Endothelial cell of hepatic sinusoid (primary cell): ENCODE results near the gene WIPF3.

ENCODE experiments used
- in situ Hi-C: cut with HindIII; loops from 2 replicates; pipeline ENCODE4 v1.10.0; 2017; ENCODE audit warnings: low sequenced_read_pairs

Gene WIPF3

DNA sequence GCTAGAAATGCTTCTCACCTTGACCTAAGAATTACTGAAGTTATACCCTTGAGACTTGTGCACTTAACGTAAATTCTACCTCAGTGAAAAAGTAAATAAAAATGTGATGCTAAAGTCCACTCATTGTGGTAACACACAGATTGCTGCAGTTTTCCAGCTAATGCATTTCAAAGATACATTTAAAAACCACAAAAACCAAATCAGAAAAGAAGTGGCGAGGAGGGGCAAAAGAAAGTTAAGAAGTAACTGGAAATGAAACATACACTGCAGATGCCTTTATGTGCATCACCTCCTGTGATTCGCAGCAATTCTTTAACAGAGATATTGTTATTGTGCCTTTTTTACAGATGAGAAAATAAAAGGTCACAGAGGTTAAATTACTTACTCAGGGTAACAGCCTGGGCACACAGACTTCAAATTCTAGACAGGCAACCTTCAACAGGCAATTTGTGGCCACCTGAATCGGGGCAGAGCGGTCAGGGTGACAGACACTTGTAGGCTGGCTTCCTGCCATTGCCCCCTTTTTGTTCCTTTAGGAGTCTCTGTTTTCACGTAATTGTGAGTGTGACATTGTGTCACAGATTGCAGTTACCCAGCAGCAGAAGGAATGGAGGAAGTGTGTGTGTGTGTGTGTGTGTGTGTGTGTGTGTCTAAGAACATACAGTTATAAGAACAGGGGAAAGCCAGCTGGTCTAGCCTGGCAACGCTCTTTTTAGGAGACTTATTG is 1.9 kb downstream of the WIPF3 start:
- in situ Hi-C loops = no loop called here

DNA sequence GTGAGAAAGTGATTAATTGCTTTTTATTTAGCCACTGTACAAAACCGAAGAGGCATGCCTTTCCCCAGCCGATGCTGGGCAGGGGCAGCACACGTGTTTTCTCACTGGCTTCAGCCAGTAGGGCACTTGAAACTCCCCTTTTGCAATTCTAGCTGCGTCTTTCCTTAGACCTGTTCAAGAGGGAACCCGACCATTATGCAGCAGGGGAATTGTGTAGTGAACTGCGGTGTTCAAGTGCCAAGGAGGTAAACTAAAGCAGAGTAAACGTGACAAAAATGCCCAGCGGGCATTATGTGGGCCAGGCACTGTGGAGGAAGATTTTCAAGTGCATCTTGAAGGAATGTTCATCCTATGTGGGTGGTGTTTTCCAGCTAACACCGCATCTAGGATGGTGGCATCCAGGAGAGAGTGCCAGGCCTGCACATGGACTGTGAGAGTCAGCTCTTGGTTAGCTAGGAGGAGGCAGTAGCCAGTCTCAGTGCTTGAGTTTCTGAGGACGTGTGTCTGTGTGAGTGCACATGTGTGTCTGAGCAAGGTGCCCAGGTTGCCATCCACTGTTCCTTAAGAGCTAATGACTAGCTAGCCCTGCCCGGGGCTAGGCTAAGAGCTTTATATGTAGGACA is 3.3 kb downstream of the WIPF3 start:
- in situ Hi-C loops = no loop called here

DNA sequence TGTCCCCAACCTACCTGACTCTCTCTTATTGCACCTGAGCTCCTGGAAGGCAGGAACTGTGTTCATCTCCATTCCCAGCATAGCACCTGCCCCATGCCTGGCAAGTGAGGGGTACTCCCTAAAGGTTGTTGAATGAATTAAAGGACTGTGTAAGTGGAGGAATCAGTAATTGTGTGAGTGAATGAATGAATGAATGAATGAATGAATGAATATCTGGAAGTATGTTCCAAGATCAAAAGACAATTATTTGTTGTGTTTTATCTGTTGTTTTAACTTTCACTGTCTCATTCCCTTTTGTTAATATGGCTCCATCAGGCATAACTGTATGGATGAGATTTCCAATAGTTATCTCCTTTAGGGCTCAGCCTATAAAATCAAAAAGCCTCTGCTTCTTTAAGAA is 4.0 kb downstream of the WIPF3 start:
- in situ Hi-C loops = no loop called here

DNA sequence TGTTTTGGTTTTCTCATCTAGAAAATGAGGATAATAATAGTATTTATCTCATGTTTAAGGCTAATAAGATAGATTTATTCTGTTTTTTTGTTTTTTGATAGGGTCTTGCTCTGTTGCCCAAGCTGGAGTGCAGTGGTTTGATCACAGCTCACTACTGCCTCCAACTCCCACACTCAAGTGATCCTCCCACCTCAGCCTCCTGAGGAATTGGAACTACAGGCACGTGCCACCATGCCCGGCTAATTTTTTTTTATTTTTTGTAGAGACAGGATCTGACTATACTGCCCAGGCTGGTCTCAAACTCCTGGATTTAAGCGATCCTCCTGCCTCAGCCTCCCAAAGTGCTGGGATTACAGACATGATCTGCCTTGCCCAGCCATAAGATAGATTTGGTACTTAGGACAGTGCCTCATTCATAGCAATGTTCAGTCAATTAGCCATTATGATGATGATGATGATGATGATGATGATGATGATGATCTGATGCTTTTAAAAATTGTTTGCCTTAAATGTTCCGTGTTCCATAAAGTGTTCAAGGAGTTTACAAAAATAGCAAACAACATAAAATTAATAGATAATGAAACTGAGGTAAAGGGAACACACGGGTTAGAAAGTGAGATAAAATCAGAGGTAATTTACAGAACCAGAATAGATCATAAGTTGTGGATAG is 4.6 kb downstream of the WIPF3 start:
- in situ Hi-C loops = no loop called here

DNA sequence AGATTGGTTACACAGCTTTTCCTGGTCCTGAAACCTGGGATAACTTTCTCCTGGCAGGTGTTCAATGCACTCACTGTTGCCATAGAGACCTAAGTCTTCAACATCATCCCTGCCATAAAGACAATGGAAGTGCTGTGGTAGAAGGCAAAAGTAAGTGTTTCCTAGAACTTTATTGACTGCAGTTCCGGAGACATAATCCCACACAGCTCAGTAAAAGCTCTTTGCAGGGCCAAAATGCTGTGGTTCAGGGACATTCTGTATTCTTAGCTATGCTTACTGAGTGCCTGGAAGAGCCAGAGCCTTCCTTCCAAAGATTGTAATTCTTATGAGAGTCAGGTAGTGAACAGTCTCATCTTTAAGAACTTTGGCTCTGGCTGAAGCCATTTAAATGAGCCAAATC is 5.3 kb downstream of the WIPF3 start:
- in situ Hi-C loops = no loop called here

GRCh38 chr7:29812185-29812876 is 6.0 kb downstream of the WIPF3 start:
- in situ Hi-C loops = no loop called here

DNA sequence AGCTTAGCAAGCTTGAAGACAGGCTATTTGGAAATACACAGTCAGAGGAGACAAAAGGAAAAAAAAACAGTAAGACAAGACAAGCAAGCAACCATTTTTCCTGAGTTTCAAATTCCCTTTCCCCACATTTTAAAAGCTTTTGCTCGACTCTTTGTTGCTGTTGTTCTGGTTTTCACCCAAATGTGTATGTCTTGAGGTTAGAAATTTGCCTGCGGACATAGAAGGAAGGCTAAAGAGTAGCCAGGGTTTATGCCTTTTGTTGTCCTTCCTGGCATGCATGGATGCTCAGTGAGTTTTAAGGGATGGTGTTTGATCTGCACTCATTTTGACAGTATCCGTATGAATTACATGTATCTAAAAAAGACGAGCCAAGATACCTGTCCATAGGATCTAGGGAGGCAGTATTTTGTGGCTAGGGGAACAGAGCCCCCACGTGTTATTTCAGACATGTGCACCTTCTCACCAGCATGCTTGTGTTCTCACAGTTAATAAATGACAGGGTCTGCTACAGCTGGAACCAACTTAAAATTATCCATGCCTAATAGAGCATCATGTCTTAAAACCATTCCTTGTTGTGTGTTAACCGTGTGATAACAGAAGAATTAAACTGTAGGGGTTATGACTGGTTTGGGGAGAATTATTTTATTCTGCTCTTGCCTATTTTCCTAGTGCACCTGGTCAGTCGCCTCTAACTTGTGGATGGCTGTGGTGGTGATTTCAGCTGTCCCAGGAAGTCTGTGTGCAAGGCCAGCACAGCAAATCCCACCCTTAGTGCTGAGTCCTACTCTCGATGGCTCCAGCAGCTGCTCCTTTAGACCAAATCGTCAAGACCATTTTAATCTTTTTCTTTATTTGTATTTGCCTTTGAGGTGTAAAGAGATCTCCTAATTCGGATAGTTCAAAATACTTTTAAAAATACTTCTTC is 9.1 kb downstream of the WIPF3 start:
- in situ Hi-C loops = no loop called here

DNA sequence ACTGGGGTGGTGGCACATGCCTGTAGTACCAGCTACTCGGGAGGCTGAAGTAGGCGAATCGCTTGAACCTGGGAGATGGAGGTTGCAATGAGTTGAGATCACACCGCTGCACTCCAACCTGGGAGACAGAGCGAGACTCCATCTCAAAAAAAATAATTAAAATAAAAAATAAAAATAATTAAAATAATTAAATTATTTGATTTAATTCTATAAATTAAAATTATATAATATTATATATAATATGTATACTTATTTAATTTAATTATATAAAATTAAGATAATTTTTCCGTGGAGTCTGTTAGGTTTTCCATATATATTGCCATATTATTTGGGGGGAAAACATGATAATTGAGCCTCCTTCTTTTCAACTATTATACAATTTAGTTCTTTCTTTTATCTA is 12.0 kb downstream of the WIPF3 start:
- in situ Hi-C loops = no loop called here

DNA sequence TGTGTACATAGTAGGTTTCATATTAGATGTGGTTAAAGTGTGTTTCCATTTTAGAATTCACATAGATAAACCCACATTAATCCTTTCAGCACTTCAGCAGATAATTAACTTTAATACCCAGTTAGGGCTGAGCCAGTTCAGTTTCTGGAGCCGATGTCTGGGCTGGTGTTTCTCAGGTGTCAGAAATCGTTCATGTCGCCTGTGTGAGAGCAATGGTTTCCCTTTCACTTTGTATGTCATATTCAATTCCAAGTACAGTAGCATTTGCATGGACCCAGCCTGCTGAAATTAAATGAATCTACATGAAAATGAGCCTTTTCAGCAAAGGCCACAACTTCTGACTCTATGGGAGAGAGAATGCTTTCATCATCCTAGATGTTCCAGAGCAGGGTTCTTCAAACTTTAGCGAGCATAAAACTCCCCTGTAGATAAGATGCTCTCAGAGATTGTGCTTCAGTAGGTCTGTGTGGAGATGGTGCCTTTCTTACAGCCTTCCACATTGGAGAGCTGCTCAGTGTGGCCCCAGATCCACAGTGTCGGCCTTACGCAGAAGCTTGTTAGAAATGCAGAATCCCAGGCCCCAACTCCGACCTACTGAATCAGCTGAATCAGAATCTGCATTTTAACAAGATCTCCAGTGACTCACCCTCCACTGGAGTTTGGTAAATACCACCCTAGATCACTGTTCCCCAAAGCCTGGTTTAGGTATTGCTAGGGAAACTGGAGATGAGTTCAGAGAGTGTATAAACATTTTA is 19.6 kb downstream of the WIPF3 start:
- in situ Hi-C loops = no loop called here

GRCh38 chr7:29826530-29826822 is 20.2 kb downstream of the WIPF3 start:
- in situ Hi-C loops = no loop called here

GRCh38 chr7:29826904-29827303 is 20.6 kb downstream of the WIPF3 start:
- in situ Hi-C loops = no loop called here

GRCh38 chr7:29831705-29832104 is 25.4 kb downstream of the WIPF3 start:
- in situ Hi-C loops = no loop called here

GRCh38 chr7:29833929-29834328 is 27.6 kb downstream of the WIPF3 start:
- in situ Hi-C loops = no loop called here

- in situ Hi-C loops = no loop called here
Observed at GRCh38 chr7:29835718-29836117, 29.4 kb downstream of the WIPF3 start.

GRCh38 chr7:29839302-29839701 is 33.0 kb downstream of the WIPF3 start:
- in situ Hi-C loops = no loop called here

DNA sequence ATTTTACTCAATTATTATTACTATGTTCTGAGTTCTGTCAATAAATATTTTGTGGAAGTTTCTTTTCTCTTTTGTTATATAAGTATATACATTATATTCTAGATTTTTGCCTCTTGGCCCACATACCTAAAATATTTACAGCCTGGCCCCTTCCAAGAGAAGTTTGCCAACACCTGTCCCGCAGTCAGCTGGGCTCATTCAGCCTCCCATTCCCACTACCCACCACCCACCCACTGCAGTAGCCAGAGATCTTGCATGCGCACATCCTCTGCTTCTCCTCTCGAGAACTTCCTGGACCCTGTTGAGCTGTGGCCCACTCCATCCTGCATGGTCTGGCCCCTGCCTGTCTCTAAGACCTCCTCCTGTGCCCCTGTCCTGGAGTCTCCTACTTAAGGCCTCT is 33.6 kb downstream of the WIPF3 start:
- in situ Hi-C loops = no loop called here

GRCh38 chr7:29840701-29841100 is 34.4 kb downstream of the WIPF3 start:
- in situ Hi-C loops = no loop called here

DNA sequence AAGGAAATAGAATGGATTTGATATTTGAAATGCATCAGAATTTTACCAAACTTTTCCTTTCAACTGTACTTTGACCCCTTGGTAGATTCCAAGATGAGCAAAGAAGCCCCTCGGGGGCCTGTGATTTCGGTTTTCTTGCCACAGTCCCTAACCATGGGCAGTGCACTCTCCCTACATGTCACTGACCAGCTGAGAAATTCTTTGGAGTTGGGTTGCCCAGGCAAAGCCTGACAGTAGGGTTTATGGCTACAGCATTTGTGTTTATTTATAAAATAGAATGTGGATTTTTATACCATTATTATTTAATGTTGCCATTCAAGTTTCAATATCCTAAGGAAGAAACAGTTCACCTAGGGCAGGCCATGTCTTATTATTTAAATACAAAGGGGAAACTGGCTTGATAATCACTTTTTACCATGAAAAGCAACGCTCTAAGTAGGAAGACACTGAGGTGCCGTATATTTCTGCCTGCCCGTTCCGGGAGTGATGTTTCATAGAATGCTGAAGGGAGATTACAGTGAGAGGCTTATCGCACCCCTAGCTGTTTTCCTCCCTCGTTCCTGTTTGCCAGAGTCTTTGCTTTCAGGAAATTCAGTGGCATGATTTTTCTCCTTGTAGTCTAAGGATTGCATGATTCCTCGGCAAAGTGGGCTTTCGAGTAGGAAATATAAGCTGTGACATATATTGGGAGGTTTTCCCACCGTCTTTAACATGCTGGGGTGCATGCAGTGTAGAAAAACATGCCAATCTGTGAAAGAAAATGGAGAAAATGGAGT is 35.8 kb downstream of the WIPF3 start:
- in situ Hi-C loops = no loop called here

DNA sequence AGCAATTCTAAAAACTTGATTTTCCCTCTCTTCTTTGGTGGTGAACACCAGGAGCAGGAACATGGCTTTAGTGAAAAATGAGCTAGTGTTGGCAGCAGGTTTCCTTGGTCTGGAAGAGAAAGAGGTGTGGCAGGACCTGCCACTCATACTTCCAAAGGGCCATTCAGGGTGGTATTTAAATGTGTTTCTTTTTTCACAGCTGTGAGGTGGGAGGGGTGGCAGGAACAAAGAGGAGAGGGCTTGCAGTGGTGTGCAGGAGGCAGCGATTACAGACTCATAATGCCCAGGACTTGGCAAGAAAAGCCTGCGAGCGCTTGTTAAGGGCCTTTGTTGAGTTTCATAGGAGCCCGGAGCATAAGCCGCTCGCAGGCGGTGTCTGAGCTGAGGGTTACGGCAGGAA is 36.8 kb downstream of the WIPF3 start:
- in situ Hi-C loops = no loop called here
